ENCODE data around the gene PLXNA1.

DNA sequence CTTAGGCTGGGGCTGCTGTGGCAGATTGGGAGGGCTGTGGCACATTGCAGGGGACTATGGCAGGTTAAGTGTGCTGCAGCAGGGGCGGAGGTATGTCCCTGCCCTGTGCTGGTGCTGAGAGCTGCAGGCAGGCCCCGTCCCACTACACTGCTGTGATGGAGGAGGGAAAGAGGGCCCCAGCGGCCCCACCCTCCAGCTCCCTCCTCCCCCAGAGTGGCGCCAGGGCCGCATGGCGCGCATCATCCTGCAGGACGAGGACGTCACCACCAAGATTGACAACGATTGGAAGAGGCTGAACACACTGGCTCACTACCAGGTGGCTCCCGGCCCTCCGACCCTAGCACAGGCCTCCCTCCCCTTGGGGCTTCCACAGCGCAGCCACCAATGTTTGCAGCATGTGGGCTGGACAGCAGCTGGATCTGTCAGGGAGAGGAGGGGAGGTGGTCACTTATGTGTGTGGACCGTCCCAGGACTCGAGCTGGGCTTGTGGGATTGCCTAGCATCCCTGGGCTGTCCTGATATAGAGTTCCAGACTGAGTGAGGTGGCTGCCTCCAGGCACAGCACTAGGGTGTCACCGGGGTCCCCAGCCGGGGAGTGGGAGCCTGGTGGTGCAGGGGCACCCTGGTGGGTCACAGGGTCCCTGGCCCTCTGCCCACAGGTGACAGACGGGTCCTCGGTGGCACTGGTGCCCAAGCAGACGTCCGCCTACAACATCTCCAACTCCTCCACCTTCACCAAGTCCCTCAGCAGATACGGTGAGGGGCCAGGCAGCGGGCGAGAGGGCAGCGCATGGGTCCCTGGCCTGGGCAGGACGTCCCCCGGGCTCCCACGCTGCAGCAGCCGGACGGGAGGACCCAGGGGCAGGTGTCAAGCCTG is 46.1 kb downstream of the PLXNA1 start:
- TF ChIP-seq, protein P1, sequence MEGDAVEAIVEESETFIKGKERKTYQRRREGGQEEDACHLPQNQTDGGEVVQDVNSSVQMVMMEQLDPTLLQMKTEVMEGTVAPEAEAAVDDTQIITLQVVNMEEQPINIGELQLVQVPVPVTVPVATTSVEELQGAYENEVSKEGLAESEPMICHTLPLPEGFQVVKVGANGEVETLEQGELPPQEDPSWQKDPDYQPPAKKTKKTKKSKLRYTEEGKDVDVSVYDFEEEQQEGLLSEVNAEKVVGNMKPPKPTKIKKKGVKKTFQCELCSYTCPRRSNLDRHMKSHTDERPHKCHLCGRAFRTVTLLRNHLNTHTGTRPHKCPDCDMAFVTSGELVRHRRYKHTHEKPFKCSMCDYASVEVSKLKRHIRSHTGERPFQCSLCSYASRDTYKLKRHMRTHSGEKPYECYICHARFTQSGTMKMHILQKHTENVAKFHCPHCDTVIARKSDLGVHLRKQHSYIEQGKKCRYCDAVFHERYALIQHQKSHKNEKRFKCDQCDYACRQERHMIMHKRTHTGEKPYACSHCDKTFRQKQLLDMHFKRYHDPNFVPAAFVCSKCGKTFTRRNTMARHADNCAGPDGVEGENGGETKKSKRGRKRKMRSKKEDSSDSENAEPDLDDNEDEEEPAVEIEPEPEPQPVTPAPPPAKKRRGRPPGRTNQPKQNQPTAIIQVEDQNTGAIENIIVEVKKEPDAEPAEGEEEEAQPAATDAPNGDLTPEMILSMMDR (IDR thresholded peaks at IDR 0.05; ENCODE audit: poor library complexity) = no peak
- TF ChIP-seq EZH2 (IDR thresholded peaks at IDR 0.05; ENCODE audit: borderline replicate concordance) (no peak), EZH2phosphoT487 (IDR thresholded peaks at IDR 0.05; ENCODE audit: low read depth, severe bottlenecking, unreplicated experiment) (no peak)
